ENCODE results near the gene CLEC1B.

GRCh38 chr12:9969673-9970072 lies 29.2 kb downstream of the CLEC1B start:
- TF ChIP-seq CTCF (IDR thresholded peaks at IDR 0.05) = no peak
- no peak for TF ChIP-seq ZFX (IDR thresholded peaks at IDR 0.05; ENCODE audit: borderline replicate concordance)
